ENCODE results near the gene RGS11. TPM values are rescaled to one million over a fixed set of nuclear protein-coding genes. Genes with fewer than 3 reads are reported as not detected.

The RGS11 gene
- total RNA-seq, 4 donors from 2014 or later = 20.8 to 59.0 (median 29.7) TPM

GRCh38 chr16:243348-243747 lies 32.4 kb downstream of the RGS11 start:
- WGBS, 2 donors = 90 to 92% methylated on average over 4 of the region's 4 CpGs
- peaks cover 0 to 30% (median 10%) of the 10 kb centered on the region in 4 donors for H3K4me1 ChIP-seq
- TF ChIP-seq EP300 (IDR thresholded peaks at IDR 0.05) (no peak), POLR2A (IDR thresholded peaks at IDR 0.05) (no peak), CTCF (IDR thresholded peaks at IDR 0.05) (no peak)
- peak overlapping the region in 1 of 4 donors; percentile 48 for H3K27ac ChIP-seq
- H3K36me3 ChIP-seq = peaks cover 0 to 8% (median 0%) of the 10 kb centered on the region in 3 donors
- no peaks in the 10 kb centered on the region for H3K27me3 ChIP-seq
- DNase-seq (ENCODE audit: low spot score in 2 of 2) = no peak
- H3K4me3 ChIP-seq = no peak overlapping the region
- H3K9me3 ChIP-seq = no peaks in the 10 kb centered on the region

GRCh38 chr16:242281-242680 lies 33.5 kb downstream of the RGS11 start:
- Histone ChIP-seq H3K4me1 (peaks cover 0 to 30% (median 10%) of the 10 kb centered on the region in 4 donors), H3K4me3 (no peak overlapping the region), H3K27me3 (no peaks in the 10 kb centered on the region), H3K27ac (peak overlapping the region in 2 of 4 donors; percentile 74 to 90), H3K9me3 (no peaks in the 10 kb centered on the region), H3K36me3 (no peaks in the 10 kb centered on the region)
- TF ChIP-seq EP300 (IDR thresholded peaks at IDR 0.05) (no peak), POLR2A (IDR thresholded peaks at IDR 0.05) (no peak), CTCF (IDR thresholded peaks at IDR 0.05) (no peak)
- WGBS, 2 donors = 85 to 89% methylated on average over 10 of the region's 10 CpGs
- no peak for DNase-seq (ENCODE audit: low spot score in 2 of 2)

- H3K4me1 ChIP-seq = peaks cover 0 to 36% (median 15%) of the 10 kb centered on the region in 4 donors
Observed at GRCh38 chr16:240559-240958, 35.2 kb downstream of the RGS11 start.

GRCh38 chr16:239948-240277 lies 35.8 kb downstream of the RGS11 start:
- TF ChIP-seq POLR2A (IDR thresholded peaks at IDR 0.05) (peak in 1 of 2 donors; percentile 19), EP300 (IDR thresholded peaks at IDR 0.05) (peak in 1 of 2 donors; percentile 60), CTCF (IDR thresholded peaks at IDR 0.05) (no peak)
- H3K27ac ChIP-seq = peak overlapping the region; percentile 36 to 90 (median 61)
- H3K9me3 ChIP-seq = no peaks in the 10 kb centered on the region
- H3K4me3 ChIP-seq = no peak overlapping the region
- H3K36me3 ChIP-seq = no peaks in the 10 kb centered on the region
- H3K4me1 ChIP-seq = peaks cover 0 to 40% (median 18%) of the 10 kb centered on the region in 4 donors
- H3K27me3 ChIP-seq = no peaks in the 10 kb centered on the region
- no peak for DNase-seq (ENCODE audit: low spot score in 2 of 2)
- WGBS, 2 donors = 41 to 43% methylated on average over 3 of the region's 3 CpGs

More at GRCh38 chr16:240559-240958, 35.2 kb downstream of the RGS11 start:
- Histone ChIP-seq H3K9me3 (no peaks in the 10 kb centered on the region), H3K4me3 (no peak overlapping the region), H3K27me3 (no peaks in the 10 kb centered on the region), H3K36me3 (no peaks in the 10 kb centered on the region), H3K27ac (peak overlapping the region; percentile 36 to 90 (median 61))
- no peak for TF ChIP-seq EP300 (IDR thresholded peaks at IDR 0.05)
- no peak for TF ChIP-seq POLR2A (IDR thresholded peaks at IDR 0.05)
- no peak for TF ChIP-seq CTCF (IDR thresholded peaks at IDR 0.05)
- no peak for DNase-seq (ENCODE audit: low spot score in 2 of 2)
- 85 to 88% methylated on average over 8 of the region's 8 CpGs for WGBS, 2 donors

- Histone ChIP-seq H3K27ac (peak within 1 kb of the TSS; percentile 76 to 100 (median 99)), H3K9me3 (no peaks in the 10 kb centered on the region), H3K4me3 (peak within 1 kb of the TSS; percentile 56 to 99 (median 92)), H3K27me3 (no peaks in the 10 kb centered on the region), H3K36me3 (no peaks in the 10 kb centered on the region), H3K4me1 (peaks cover 0 to 23% (median 8%) of the 10 kb centered on the region in 4 donors)
- peak; percentile 92 to 93 for DNase-seq (ENCODE audit: low spot score in 2 of 2)
- TF ChIP-seq EP300 (IDR thresholded peaks at IDR 0.05) = peak; percentile 79 to 88
- peak; percentile 30 to 72 (median 42) for TF ChIP-seq CTCF (IDR thresholded peaks at IDR 0.05)
- TF ChIP-seq POLR2A (IDR thresholded peaks at IDR 0.05) = peak; percentile 96 to 99
- WGBS, 2 donors = 0% methylated on average over 58 to 62 of the region's 85 CpGs
Observed at GRCh38 chr16:234468-235305, 41.1 kb downstream of the RGS11 start, which contains the start of gene FAM234A. TSS of gene FAM234A (plus strand) at chr16:234821. CDS start at chr16:254414, 19,593 bp downstream.
